AG09309 (cell line): ENCODE measurements around the gene IWS1.
"Not testable (repeated sequence)": the region's sequence is repeated elsewhere in the genome, so short reads cannot be mapped to it uniquely, and the experiment has no call there.

Experiments
- DNase-seq: peaks from one replicate; pipeline ENCODE4 v3.0.0-alpha.2; 2010; ENCODE audit warnings: low read depth
- H3K4me3 ChIP-seq: 2 replicates; pipeline ENCODE4 v1.5.1; 2011; ENCODE audit warnings: mild to moderate bottlenecking, low read depth, low read length, moderate library complexity; ENCODE audit not compliant: control insufficient read depth
- CTCF ChIP-seq: IDR thresholded peaks from 2 replicates; pipeline ENCODE4 v1.5.1; 2011; ENCODE audit warnings: mild to moderate bottlenecking, low read depth, low read length, inconsistent platforms; ENCODE audit not compliant: insufficient read depth, control insufficient read depth; ENCODE audit errors: missing control alignments

IWS1 gene

GRCh38 chr2:127551221-127551930 lies 25.1 kb upstream of the IWS1 start:
- no peak for TF ChIP-seq CTCF
- no peak overlapping the region for H3K4me3 ChIP-seq
- DNase-seq: no peak

GRCh38 chr2:127546797-127547196 lies 20.5 kb upstream of the IWS1 start:
- DNase-seq: no peak
- H3K4me3 ChIP-seq: no peak overlapping the region
- no peak for TF ChIP-seq CTCF

GRCh38 chr2:127545796-127546195 lies 19.5 kb upstream of the IWS1 start:
- TF ChIP-seq CTCF: no peak
- no peak for DNase-seq

GRCh38 chr2:127545189-127545588 lies 18.9 kb upstream of the IWS1 start:
- no peak overlapping the region for H3K4me3 ChIP-seq
- DNase-seq: no peak
- no peak for TF ChIP-seq CTCF

More at GRCh38 chr2:127545796-127546195, 19.5 kb upstream of the IWS1 start:
- no peak overlapping the region for H3K4me3 ChIP-seq

GRCh38 chr2:127543013-127543501 lies 16.8 kb upstream of the IWS1 start:
- H3K4me3 ChIP-seq, DNase-seq: not testable (repeated sequence)

- no peak for DNase-seq
- TF ChIP-seq CTCF: no peak
- H3K4me3 ChIP-seq: no peak overlapping the region
Measured at GRCh38 chr2:127542231-127542630, 15.9 kb upstream of the IWS1 start.

GRCh38 chr2:127541809-127542208 lies 15.5 kb upstream of the IWS1 start:
- H3K4me3 ChIP-seq: no peak overlapping the region
- no peak for DNase-seq
- no peak for TF ChIP-seq CTCF
